GM04504 (cell line): ENCODE results near the gene CAPN7.

Experiments
- DNase-seq: peaks from one replicate; pipeline ENCODE4 v3.0.0-alpha.2; 2012; ENCODE audit warnings: low read depth

CAPN7 gene

DNA sequence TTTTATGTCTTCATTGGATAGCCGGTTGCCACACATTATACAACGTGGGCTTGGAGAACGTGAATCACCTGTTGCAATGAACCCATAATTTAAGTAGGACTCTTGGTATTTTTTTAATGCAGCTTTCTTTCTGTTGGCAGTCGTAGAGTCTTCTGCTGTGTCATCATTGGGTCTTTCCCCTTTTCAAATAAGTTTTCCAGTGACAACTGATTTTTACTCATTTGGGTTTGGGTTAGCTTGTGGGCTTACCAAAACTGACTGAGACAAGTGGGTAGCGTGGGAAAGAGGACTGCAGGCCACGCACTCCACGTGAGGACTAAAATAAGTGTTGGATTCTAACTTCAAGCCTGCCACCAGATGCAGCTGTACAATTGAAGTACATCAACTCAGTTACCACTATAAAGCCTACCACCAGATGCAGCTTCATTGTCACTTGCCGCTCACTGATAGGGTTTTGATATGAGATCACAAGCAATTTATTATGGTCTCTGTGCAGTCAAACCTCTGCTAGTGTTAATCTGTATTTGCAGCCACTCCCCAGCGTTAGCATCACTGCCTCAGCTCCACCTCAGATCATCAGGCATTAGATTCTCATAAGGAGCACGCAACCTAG is 6.4 kb upstream of the CAPN7 start:
- DNase-seq = no peak

DNA sequence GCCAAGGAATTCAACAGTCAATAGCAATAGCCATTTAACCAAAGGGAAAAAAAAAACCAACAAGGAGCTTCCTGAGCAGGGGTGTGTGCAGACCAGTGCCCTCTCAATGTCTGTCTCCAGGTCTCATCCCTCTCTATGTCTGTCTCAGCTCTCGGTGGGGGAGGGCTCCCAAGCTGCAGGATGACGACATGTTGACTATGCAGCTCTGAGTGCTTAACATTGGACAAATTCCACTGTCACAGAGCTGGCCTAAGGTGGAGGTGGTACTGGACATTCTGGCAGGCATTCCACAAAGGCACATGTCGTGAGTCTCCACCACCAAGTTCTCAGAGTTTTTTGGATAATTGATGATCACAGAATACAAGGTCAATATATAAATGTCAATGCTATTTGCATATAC is 2.0 kb upstream of the CAPN7 start:
- DNase-seq = no peak

DNA sequence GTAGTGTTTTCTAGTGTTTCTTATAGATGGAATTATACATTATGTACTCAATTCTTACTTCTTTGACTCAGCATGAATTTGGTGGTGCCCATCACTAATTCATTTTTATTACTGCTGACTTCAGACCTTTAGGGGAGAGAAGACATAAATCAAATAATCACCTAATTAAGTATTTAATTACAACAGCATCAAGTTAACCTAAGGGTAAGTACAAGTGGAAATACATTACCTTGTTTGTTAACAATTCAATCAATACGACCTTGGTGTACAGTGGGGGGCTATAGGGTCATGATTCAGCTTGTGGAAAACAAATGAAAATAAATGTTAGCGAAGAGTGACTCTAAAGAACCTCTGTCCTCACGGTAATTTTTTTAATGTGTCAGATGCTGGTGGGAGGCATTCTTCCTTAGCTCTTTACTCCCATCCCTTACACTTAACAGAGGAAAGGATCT is 538 bp upstream of the CAPN7 start:
- DNase-seq = no peak

- DNase-seq = no peak
These were observed 873 bp downstream of the CAPN7 start for GRCh38 chr3:15206662-15207576.

DNA sequence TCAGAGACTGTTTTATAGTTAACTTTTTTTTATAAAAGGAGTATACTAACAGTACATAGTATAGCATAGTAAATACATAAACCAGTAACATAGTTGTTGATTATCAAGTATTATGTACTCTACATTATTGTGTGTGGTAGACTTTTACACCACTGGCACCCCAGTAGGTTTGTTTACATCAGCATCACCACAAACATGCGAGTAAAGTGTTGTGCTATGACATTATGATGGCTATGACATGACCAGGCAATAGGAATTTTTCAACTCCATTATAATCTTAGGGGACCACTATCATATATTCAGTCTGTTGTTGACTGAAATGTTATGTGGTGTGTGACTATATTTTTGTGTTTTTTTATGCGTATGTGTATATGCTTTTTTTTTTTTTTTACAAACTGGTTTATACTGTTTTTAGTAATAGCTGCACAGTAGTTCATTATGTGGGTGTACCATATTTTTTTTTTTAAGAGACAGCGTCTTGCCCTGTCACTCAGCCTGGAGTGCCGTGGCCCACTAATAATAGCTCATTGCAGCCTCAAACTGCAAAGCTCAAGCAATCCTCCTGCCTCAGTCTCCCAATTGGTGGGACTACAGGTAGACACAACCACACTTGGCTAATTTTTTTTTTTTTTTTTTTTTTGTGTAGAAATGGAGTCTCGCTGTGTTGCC is 1.9 kb downstream of the CAPN7 start:
- DNase-seq = no peak

GRCh38 chr3:15211937-15212336 is 5.9 kb downstream of the CAPN7 start:
- no peak for DNase-seq

- DNase-seq = no peak
These were observed 8.7 kb downstream of the CAPN7 start for GRCh38 chr3:15214758-15215157.

DNA sequence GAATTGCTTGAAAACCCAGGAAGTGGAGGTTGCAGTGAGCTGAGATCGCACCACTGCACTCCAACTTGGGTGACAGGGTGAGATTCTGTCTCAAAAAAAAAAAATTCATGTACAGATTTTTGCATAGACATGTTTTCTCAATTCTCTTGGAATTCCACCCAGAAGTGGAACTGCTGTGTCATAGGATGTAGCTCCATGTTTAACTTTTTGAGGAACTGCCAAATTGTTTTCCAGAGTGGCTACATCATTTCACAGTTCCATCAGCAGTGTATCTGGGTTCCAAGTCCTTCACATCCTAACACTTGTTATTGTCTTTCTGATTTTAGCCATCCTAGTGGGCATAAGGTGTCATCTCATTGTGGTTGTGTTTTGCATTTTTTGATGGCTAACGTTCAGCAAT is 9.9 kb downstream of the CAPN7 start:
- no peak for DNase-seq

GRCh38 chr3:15216501-15216900 is 10.5 kb downstream of the CAPN7 start:
- no peak for DNase-seq

- DNase-seq = no peak
These were observed 11.1 kb downstream of the CAPN7 start for GRCh38 chr3:15217011-15217671.

GRCh38 chr3:15217841-15218267 is 11.8 kb downstream of the CAPN7 start:
- DNase-seq = no peak

DNA sequence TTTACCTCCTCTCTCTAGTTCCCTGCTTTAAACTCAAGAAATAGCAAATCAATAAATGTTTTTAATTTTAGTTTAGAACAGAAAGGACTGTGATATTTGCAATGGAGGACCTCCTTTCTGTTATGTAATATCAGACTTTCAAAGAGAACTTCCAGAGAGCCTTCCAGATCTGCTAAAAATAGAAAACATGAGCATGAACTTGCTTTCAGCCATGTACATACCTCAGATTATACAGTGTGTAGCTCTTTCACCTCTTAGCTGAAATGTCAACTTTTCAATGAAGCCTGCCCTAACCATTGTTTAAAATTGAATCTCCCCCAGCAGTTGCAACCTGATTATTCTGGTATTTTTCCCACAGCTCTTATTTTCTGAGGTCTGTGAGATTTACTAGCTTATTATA is 12.6 kb downstream of the CAPN7 start:
- DNase-seq = no peak

DNA sequence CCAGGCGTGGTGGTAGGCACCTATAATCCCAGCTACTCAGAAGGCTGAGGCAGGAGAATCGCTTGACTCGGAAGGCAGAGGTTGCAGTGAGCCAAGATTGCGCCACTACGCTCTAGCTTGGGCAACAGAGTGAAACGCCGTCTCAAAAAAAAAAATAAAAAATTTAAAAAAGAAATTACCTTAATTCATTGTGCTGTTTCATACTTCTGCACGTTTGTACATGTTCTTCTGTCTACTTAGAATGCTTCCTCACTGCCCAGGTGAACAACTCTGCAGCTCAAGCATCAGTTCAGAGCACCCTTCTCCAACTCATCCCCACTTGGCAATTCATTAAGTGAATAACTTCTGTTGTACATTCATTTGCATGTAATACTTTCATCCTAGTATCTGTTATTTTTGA is 14.0 kb downstream of the CAPN7 start:
- no peak for DNase-seq

GRCh38 chr3:15220661-15221060 is 14.6 kb downstream of the CAPN7 start:
- no peak for DNase-seq

DNA sequence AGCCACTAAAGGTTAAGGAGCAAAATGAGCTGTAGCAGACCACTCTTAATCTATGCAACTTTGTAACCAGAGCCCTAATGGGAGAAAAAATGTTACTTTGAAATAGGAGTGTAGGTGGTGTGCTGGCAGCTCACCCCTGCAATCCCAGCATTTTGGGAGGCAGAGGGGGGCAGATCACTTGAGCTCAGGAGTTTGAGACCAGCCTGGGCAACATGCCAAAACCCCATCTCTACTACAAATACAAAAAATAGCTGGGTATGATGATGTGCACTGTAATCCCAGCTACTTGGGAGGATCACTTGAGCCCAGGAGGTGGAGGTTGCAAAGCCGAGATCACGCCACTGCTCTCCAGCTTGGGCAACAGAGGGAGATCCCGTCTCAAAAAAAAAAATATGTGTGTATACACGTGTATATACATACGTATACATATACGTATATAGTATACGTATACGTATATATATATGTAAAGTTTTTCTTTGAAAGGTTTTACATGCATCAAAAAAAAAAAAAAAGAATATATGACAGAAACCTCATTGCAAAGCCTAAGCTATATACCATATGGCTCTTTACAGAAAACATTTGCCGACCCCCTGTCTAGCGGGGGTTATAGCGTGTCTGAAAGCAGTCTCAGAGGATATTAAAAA is 15.7 kb downstream of the CAPN7 start:
- DNase-seq = no peak

DNA sequence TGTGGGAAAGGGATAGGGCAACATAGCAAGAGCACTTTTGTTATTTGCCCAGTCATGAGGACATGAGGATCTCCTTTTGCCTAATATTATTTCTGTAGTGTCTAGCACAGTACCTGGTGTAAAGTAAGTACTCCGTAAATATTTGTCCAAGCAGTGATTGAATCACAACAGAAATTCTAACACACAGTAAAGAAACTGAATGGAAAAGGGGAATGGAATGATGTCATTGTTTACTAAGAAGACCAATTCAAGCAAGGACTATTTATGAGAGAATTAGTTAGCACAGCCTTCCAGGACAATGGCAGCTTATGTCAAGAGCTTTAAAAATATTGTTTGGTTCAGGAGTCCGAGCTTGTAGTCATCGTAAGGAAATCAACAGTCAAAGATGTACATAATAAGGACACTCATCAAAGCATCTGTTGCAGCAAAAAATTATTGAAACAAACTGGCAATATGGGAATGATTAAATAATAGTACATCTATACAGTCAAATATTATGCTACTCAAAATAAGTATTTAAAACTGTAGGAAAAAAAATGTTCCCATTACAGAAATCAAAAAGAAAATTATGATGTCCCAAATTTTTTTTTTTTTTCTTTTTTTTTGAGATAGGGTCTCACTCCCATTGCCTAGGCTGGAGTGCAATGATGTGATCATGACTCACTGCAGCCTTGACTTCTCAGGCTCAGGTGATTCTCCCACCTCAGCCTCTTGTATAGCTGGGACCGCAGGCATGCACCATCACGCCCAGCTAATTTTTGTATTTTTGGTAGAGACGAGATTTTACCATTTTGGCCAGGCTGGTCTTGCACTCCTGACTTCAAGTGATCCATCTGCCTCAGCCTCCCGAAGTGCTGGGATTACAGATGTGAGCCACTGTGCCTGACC is 17.9 kb downstream of the CAPN7 start:
- DNase-seq = no peak

GRCh38 chr3:15228147-15228546 is 22.1 kb downstream of the CAPN7 start:
- DNase-seq = no peak

GRCh38 chr3:15229262-15229661 is 23.2 kb downstream of the CAPN7 start:
- no peak for DNase-seq

DNA sequence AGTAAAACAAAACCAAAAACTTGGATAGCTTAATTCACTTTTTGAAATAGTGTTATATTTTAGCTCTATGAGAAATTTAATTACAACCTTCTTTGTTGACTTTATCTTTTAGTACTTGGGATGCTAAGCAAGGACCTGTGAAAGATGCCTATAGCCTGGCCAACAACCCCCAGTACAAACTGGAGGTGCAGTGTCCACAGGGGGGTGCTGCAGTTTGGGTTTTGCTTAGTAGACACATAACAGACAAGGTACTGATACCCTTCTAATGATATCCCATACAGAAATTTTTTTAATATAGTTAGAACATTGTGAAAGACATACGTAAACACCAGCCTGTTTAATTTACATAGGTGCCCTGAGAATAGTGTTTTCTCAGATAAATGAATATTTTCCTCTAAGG is 35.3 kb downstream of the CAPN7 start:
- DNase-seq = no peak

DNA sequence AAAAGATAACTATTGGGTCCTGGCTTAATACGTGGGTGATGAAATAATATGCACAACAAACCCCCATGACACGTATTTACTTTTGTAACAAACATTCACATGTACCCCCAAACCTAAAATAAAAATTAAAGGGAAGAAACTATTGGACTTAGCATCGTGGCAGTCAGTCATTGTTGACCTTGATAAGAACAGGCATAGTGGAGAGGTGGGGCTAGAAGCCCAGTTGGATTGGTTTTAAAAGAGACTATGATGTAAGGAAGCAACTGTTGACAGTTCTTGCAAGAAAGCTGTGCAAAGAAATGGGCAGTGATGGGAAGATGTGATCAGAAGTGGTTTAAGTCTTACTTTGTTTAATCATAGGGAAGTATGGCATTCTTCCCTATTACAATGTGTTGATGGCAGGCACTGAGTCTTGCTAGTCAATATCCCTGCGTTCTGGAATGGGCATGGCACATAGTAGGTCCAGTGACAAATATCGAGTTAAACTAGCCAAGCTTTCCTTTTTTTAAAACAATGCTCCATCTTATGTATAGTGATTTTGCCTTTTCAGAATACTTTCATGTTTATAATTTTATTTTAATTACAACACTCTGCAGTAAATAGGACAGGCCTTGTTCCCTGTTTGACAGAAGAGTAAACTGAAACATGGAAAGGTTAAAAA is 37.9 kb downstream of the CAPN7 start:
- DNase-seq = no peak
